GM12874 (cell line): Measurements from ENCODE around the gene AHDC1.

Experiments
- TF ChIP-seq, protein P1 (sequence below): IDR thresholded peaks from 2 replicates; pipeline ENCODE4 v1.5.1; 2011; ENCODE audit warnings: low read depth, mild to moderate bottlenecking, control low read depth, low read length, moderate library complexity; ENCODE audit not compliant: insufficient read depth

Gene AHDC1

DNA sequence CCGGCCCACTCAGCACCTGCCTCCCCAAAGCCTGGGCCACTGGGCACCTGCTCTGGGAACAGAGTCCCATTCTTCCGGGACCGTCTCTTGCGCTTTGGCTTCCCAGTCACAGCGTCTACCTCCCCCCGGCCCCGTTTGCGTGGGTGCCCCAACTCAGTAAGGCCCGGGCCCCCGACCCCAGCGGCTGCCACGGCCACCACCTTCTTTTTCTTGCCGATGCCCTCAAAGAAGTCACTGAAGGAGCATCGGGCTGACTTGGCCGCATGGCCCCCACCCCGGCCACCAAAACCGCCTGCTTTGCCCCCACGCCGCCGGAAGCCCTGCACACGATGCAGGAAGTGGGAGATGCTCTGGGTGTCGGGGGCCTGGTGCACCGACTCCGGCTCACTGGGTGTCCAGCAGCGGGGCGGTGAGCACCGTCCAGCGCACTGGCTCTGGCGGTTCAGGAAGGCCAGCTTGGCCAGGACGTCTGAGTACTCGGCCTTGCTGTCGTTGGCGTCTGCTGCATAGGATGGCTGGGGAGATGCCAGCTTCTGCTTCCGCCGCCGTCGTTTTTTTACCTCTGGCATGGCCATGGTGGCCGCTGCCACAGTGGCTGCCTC lies 54.0 kb downstream of the AHDC1 start:
- TF ChIP-seq, protein P1, sequence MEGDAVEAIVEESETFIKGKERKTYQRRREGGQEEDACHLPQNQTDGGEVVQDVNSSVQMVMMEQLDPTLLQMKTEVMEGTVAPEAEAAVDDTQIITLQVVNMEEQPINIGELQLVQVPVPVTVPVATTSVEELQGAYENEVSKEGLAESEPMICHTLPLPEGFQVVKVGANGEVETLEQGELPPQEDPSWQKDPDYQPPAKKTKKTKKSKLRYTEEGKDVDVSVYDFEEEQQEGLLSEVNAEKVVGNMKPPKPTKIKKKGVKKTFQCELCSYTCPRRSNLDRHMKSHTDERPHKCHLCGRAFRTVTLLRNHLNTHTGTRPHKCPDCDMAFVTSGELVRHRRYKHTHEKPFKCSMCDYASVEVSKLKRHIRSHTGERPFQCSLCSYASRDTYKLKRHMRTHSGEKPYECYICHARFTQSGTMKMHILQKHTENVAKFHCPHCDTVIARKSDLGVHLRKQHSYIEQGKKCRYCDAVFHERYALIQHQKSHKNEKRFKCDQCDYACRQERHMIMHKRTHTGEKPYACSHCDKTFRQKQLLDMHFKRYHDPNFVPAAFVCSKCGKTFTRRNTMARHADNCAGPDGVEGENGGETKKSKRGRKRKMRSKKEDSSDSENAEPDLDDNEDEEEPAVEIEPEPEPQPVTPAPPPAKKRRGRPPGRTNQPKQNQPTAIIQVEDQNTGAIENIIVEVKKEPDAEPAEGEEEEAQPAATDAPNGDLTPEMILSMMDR: no peak

DNA sequence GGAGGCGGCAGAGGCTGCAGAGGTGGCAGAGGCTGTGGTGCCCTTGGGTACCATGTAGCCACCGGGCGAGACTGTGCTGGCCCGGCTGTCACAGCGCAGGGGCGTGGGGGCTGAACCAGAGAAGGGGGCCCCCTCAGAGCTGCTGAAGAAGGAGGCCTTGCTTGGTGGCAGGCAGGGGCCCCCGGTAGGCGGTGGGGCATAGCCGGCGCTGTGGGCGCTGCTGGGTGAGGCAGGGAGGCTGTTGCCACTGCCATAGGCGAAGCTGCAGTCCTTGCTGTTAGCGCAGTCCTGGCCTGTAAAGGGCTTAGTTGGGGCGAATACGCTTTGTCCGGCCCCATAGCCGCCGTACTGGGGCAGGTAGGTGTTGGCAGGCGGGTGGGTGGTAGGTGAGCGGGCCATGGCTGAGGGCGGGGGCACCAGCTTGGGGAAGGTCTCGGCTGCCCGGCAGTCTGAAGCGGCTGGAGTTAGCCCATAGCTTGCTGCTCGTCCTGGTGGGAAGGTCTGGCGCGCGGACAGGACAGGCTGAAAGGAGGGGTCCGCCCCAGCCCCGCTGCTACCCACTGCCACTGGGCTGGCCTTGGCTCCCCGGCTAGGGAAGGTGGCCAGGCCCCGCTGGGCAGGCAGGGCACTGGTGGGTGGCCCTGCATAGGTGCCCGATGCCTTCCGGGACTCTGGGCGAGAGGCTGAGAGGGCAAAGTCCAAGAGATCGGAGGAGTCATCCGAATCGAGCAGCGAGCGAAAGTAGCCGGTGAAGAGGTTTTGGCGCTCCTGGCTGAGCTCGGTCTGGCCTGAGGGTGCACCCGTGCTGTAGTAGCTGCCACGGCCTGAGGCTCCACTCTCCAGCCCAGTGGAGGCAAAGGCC lies 54.9 kb downstream of the AHDC1 start:
- TF ChIP-seq, protein P1: no peak

DNA sequence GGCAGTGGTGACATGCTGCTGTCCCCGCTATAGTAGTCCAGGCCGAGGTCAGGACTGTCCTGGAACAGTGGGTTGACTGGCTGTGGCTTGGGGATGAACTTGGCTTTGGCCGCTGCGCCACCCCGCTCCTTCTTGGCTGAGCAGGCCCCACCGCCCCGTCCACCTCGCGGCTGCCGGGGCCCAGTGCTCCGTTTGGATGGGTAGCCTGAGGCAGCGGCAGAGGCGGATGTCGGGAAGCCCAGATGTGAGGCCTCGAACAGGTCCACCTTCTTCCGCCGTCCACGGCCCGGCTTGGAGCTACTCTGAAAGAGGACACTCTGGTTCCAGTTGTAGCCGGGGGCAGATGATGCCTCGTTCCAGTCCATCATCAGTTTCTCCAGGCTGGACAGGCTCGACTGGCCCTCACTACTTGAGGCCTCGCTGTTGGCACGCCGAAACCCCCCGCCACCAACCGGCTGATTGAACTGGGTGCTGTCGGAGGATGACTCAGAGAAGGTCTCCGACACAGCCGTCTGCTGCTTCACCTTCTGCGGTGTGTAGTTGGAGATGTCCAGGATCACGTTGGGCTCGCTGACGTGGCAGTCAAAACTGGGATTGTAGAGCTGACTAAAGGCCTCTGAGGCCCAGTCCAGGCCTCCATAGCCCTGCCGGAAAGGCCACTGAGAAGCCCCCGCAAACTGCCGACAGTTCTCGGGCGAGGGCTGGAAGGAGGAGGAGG lies 55.6 kb downstream of the AHDC1 start:
- TF ChIP-seq, protein P1: no peak

DNA sequence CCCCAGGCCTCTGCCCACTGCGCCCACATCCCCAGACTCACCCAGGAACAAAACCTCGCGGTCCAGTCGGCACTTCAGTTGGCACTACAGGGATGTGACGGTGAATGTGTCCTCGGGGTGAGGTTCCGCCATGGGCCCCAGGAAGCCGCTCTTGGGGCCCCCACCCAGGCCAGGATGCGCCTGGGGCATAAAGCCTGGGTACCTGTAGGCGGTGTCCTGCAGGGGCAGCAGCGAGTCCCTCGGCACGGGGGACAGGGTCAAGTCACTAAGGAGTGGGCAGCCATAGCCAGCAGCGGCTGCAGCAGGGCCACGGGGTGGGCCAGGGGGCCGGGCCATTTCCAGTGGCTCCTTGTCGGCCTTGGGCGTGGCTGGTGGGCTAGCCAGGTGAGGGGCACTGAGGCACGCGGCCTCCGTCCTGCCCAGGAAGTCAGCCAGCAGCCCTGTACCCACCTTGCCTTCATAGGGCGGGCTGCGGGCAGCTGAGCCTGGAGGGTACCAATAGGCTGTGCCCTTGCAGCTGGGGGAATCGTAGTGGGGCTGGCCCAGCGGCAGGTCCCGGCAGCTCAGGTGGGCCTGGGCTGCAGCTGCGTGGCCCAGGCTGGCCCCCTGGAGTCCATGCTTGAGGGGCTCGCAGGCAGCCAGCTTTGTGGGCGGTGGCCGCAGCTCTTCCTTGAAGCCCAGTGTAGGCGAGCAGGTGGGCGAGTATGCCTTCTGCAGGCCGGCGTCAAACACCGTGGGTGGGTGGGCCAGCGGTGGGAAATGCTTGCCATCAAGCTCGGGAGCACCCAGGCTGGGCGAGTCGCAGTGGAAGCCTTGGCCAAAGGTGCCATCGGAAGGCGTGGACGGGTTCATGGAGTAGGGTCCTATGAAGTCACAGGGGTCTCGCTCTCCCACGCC lies 56.5 kb downstream of the AHDC1 start:
- TF ChIP-seq, protein P1: 0 out of 2 replicates have a peak, but pooled peaks have one; percentile 25

DNA sequence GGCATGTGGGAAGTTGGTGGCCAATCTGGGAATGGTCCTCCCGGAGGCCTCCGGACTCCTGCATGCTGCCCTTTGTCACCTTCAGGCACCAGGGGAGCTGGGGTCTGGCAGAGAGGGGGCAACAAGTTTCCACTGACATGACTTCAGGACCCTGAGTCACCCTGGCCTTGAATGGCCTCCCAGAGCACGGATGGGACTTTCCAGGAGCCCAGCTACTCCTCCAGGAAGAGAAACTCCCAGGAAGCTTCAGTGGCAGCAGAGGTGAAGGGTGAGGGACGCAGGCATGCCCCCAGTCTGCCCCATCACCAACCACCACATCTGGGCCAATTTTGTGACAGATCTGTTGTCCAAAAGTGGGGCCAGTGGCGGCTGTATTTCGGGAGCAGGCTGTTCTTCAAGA lies 58.1 kb downstream of the AHDC1 start:
- TF ChIP-seq, protein P1: no peak

DNA sequence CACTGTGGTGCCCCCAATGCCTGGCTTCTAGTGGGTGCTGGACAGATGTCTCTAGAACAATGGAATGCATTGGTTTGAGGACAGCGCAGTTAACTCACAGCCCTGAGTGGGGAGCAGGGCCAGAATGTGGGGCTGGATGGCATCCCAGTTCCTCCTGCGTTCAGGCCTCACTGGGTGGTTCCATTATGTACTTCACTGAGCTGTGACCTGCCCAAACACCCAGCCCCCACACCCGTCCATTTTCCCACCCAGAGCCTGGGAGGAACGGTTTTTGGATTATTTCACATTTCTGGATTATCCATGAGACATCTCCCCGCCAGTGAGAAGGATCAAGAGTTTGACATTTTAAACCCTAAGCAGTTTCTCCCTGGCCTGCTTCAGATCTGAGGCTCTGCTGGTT lies 58.7 kb downstream of the AHDC1 start:
- TF ChIP-seq, protein P1: no peak
